Measurements from ENCODE around the gene METTL1. TPM values are rescaled to one million over a fixed set of nuclear protein-coding genes. Genes with fewer than 3 reads are reported as not detected.

Gene METTL1
- total RNA-seq, 1 experiment from 2014 or later, result 37.8 TPM

- Mint-ChIP-seq H3K36me3 (ENCODE audit: insufficient read depth, unreplicated experiment) (peaks cover 22% of the 10 kb centered on the region), H3K4me3 (ENCODE audit: unreplicated experiment) (peak within 1 kb of the TSS; percentile 90), H3K27me3 (ENCODE audit: insufficient read depth, unreplicated experiment) (no peaks in the 10 kb centered on the region), H3K9me3 (ENCODE audit: unreplicated experiment) (no peaks in the 10 kb centered on the region), H3K4me1 (ENCODE audit: low read depth, unreplicated experiment) (peaks cover 14% of the 10 kb centered on the region), H3K27ac (ENCODE audit: unreplicated experiment) (peak within 1 kb of the TSS; percentile 54)
- DNase-seq, result peak in 1 of 2 experiments; percentile 42
- Histone ChIP-seq H3K4me1 (peaks cover 13% of the 10 kb centered on the region; the same call in 1 of the 2 replicates), H3K9me3 (no peaks in the 10 kb centered on the region), H3K4me3 (ENCODE audit: low read depth, low read length) (peak within 1 kb of the TSS; percentile 57), H3K36me3 (ENCODE audit: control insufficient read depth, insufficient read depth, low read length) (peaks cover 3% of the 10 kb centered on the region), H3K27me3 (replicated peaks; ENCODE audit: control insufficient read depth, insufficient read depth, low read length) (no peaks in the 10 kb centered on the region)
- intact Hi-C loops (cut with micrococcal nuclease; ENCODE audit: unreplicated experiment), result loop anchor here (2.0 kb wide), 1 partner anchor 14 kb away; the partner anchor contains the start of gene CDK4
- ChIA-PET POLR2A (no interaction called here), CTCF (interaction anchor here (0.6 to 1.6 kb wide), 2 partner anchors 10 to 24 kb away, joined by 3 to 8 read pairs; no protein-coding TSS in a partner anchor)
- BruUV-seq (replicated peaks), result no TSS peak
- TF ChIP-seq CTCF (IDR thresholded peaks at IDR 0.05; ENCODE audit: insufficient read depth in 1 of 2, low read depth in 1 of 2, low read length in 1 of 2, severe bottlenecking in 1 of 2, unreplicated experiment in 1 of 2), result no peak
These were observed 5.2 kb downstream of the METTL1 start, which contains the start of gene CYP27B1 for GRCh38 chr12:57766464-57767304. CYP27B1 (minus strand) TSS chr12:57767078; CDS start chr12:57767041, 37 bp downstream.

DNA sequence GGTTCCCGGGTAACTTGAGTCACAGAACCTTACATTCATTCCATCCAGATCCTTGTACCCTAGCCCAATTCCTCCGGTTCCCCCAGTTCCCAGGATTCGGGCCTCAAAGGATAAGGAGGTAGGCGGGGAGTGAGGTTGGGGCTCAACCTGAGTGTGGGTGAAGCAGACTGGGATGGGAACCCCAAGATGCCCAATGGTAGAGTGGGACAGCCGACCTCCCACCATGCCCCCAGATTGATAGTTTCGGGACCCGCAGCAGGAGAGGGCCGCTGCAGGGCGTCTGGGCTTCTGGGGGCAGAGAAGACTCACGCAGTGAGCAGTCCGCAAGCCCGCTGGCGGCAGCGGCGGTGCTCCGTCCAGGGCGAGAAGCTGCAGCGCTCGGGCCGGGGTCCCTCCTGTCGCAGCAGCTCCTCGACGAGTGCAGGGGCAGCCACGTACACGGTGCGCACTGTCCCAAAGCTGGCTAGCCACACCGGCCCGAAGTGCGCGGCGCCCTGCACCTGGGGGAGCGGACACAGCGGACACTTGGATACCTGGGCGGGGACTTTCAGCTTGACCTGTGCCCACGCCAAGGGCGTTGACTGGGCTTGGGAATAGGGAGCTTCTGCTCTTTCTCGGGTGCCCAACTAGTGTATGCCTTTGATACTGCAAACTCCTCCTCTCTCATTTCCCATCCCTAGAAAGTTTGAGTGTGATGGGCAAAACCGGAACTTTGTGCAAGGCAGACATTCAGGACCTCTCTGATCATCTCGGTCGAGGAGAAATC lies 6.0 kb downstream of the METTL1 start:
- H3K27me3 ChIP-seq (replicated peaks; ENCODE audit: control insufficient read depth, insufficient read depth, low read length), result no peaks in the 10 kb centered on the region
- no peaks in the 10 kb centered on the region for H3K27me3 Mint-ChIP-seq (ENCODE audit: insufficient read depth, unreplicated experiment)
- no peak for TF ChIP-seq CTCF (IDR thresholded peaks at IDR 0.05; ENCODE audit: insufficient read depth in 1 of 2, low read depth in 1 of 2, low read length in 1 of 2, severe bottlenecking in 1 of 2, unreplicated experiment in 1 of 2)

More for the DNA sequence above, 6.0 kb downstream of the METTL1 start:
- ChIA-PET POLR2A (interaction anchor here (0.6 to 1.0 kb wide), 2 partner anchors 9 to 10 kb away, joined by 3 read pairs; no protein-coding TSS in a partner anchor), CTCF (interaction anchor here (1.0 to 1.6 kb wide), 2 partner anchors 9 to 10 kb away, joined by 8 read pairs; no protein-coding TSS in a partner anchor)
- DNase-seq, result peak in 1 of 2 experiments; percentile 24
- H3K4me3 ChIP-seq (ENCODE audit: low read depth, low read length), result peak overlapping the region; percentile 57
- Mint-ChIP-seq H3K36me3 (ENCODE audit: insufficient read depth, unreplicated experiment) (peaks cover 14% of the 10 kb centered on the region), H3K4me1 (ENCODE audit: low read depth, unreplicated experiment) (peaks cover 14% of the 10 kb centered on the region), H3K9me3 (ENCODE audit: unreplicated experiment) (no peaks in the 10 kb centered on the region), H3K27ac (ENCODE audit: unreplicated experiment) (peak overlapping the region; percentile 54), H3K4me3 (ENCODE audit: unreplicated experiment) (peak overlapping the region; percentile 90)
- intact Hi-C loops (cut with micrococcal nuclease; ENCODE audit: unreplicated experiment), result loop anchor here (2.0 kb wide), 1 partner anchor 13 kb away; the partner anchor contains the start of gene CDK4
- H3K4me1 ChIP-seq, result peaks cover 12% of the 10 kb centered on the region; the same call in 1 of the 2 replicates
- no peaks in the 10 kb centered on the region for H3K9me3 ChIP-seq
- no TSS peak for BruUV-seq (replicated peaks)
- peaks cover 3% of the 10 kb centered on the region for H3K36me3 ChIP-seq (ENCODE audit: control insufficient read depth, insufficient read depth, low read length)

Data from Caco-2 (cell line).